Measurements from ENCODE around the gene SMR3A. TPM values are rescaled to one million over a fixed set of nuclear protein-coding genes. Genes with fewer than 3 reads are reported as not detected.

SMR3A gene
- total RNA-seq, 4 donors from 2014 or later, result not detected

DNA sequence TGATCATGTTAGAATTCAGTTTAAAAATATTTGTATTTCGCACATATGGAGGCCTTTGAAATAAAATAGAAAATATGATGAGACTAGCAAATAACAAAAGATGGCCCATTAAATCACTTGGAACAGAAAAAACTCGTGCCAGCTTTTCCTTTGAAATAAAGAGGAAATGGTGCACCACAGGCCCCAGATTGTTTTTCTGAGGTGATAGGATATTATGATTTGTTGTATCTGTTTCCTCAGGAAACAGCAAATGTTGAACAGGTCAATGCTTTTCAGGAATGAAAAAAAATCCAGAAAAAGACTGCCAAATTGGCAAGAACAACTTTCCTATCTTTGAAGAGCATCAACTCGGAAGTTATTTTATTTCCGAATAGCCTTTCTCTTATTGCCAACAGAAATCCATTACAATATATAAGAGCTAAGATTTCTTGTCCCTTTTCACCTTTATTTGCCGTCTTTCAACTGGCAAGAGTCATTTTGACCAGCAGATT is 22.2 kb downstream of the SMR3A start, which contains the start of gene SMR3B:
TSS of gene SMR3B (plus strand) at position 441 of the 491 bp plus-strand sequence. CDS start 1,380 bp downstream, outside the sequence.
- intact Hi-C loops (cut with DNase I), result no loop called here
- WGBS, 2 donors, result 64 to 71% methylated on average over 5 of the region's 5 CpGs
- TF ChIP-seq POLR2A (IDR thresholded peaks at IDR 0.05), result no peak
- TF ChIP-seq, protein P1, sequence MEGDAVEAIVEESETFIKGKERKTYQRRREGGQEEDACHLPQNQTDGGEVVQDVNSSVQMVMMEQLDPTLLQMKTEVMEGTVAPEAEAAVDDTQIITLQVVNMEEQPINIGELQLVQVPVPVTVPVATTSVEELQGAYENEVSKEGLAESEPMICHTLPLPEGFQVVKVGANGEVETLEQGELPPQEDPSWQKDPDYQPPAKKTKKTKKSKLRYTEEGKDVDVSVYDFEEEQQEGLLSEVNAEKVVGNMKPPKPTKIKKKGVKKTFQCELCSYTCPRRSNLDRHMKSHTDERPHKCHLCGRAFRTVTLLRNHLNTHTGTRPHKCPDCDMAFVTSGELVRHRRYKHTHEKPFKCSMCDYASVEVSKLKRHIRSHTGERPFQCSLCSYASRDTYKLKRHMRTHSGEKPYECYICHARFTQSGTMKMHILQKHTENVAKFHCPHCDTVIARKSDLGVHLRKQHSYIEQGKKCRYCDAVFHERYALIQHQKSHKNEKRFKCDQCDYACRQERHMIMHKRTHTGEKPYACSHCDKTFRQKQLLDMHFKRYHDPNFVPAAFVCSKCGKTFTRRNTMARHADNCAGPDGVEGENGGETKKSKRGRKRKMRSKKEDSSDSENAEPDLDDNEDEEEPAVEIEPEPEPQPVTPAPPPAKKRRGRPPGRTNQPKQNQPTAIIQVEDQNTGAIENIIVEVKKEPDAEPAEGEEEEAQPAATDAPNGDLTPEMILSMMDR (IDR thresholded peaks at IDR 0.05), result no peak
- no peaks in the 10 kb centered on the region for H3K9me3 ChIP-seq
- no peak within 1 kb of the TSS for H3K27ac ChIP-seq
- no peaks in the 10 kb centered on the region for H3K27me3 ChIP-seq
- H3K4me3 ChIP-seq (replicated peaks in 1 of 3), result no peak within 1 kb of the TSS
- H3K36me3 ChIP-seq, result no peaks in the 10 kb centered on the region
- DNase-seq, result no peak
- no peaks in the 10 kb centered on the region for H3K4me1 ChIP-seq

DNA sequence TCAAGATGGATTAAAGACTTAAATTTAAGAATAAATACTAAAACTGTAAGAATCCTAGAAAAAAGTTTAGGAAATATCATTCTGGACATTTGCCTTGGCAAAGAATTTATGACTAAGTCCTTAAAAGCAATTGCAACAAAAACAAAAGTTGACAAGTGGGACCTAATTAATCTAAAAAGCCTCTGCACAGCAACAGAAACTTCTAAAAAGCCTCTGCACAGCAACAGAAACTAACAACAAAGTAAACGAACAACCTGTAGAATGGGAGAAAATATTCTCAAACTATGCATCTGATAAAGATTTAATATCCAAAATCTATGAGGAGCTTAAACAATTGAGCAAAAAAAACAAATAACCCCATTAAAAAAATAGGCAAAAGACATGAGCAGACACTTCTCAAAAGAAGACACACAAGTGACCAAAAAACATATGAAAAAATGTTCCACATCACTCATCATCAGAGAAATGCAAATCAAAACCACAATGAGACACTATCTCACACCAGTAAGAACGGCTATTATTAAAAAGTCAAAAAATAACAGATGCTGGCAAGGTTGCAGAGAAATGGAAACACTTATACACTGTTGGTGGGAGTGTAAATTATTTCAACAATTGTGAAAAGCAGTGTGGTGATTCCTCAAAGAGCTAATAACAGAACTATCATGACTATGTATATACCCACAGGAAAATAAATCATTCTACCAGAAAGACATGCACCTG is 31.7 kb downstream of the SMR3A start:
- TF ChIP-seq, protein P1 (IDR thresholded peaks at IDR 0.05), result no peak
- no peak for TF ChIP-seq POLR2A (IDR thresholded peaks at IDR 0.05)
- Histone ChIP-seq H3K27ac (no peak overlapping the region), H3K27me3 (no peaks in the 10 kb centered on the region), H3K4me1 (no peaks in the 10 kb centered on the region), H3K4me3 (replicated peaks in 1 of 3) (no peak overlapping the region), H3K9me3 (no peaks in the 10 kb centered on the region), H3K36me3 (no peaks in the 10 kb centered on the region)
- intact Hi-C loops (cut with DNase I), result no loop called here
- 42 to 61% methylated on average over 2 of the region's 2 CpGs for WGBS, 2 donors
- DNase-seq, result no peak

DNA sequence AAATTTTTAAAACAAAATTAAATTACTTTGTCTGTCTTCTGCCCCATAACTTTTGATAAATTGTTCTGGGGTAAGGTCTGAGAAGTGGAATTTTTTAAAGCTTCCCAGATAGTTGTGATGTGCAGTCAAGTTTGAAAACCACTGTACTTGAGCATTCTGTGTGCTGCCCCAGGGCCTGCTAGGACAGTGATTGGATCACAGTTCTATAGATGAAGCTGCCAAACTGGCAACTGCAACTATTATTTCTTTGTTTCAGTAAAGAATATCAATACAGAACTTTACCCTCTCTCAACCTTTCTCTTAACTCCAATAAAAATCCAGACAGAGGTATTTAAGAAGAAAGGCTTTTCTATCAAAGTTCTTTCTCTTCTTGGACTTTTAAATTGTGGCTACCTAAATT is 37.0 kb downstream of the SMR3A start, which contains the start of gene OPRPN:
TSS of gene OPRPN (plus strand) at position 361 of the 400 bp plus-strand sequence. CDS start 1,346 bp downstream, outside the sequence.
- no peaks in the 10 kb centered on the region for H3K9me3 ChIP-seq
- H3K36me3 ChIP-seq, result no peaks in the 10 kb centered on the region
- no peaks in the 10 kb centered on the region for H3K27me3 ChIP-seq
- intact Hi-C loops (cut with DNase I), result no loop called here
- no peaks in the 10 kb centered on the region for H3K4me1 ChIP-seq
- no peak within 1 kb of the TSS for H3K27ac ChIP-seq
- no peak for DNase-seq
- no peak within 1 kb of the TSS for H3K4me3 ChIP-seq (replicated peaks in 1 of 3)
- TF ChIP-seq, protein P1 (IDR thresholded peaks at IDR 0.05), result no peak
- TF ChIP-seq POLR2A (IDR thresholded peaks at IDR 0.05), result no peak

DNA sequence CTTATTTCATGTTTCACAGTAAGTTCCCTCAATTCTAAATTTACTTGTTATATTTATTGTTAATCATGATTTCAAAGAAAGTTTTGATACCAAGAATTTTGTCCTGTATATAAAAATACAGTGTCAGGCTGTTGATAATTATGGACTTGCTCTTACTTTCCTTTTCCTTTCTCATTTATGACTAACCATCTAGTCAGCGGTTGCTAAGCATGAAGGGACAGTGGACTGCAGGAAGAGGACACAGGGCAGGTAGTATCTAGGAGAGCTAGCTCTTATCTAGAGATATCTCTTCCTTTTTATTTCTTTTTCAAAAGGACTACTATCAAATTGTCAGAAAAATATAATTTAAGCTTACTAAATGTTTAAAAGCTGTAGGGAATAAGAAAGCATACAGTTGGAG is 38.8 kb downstream of the SMR3A start:
- Histone ChIP-seq H3K27ac (no peak overlapping the region), H3K9me3 (no peaks in the 10 kb centered on the region), H3K36me3 (no peaks in the 10 kb centered on the region), H3K27me3 (no peaks in the 10 kb centered on the region), H3K4me1 (no peaks in the 10 kb centered on the region), H3K4me3 (replicated peaks in 1 of 3) (no peak overlapping the region)
- intact Hi-C loops (cut with DNase I), result no loop called here
- TF ChIP-seq POLR2A (IDR thresholded peaks at IDR 0.05), result no peak
- TF ChIP-seq, protein P1 (IDR thresholded peaks at IDR 0.05), result no peak
- DNase-seq, result no peak
- 94% methylated on average over 1 of the region's 1 CpG for WGBS, 2 donors

DNA sequence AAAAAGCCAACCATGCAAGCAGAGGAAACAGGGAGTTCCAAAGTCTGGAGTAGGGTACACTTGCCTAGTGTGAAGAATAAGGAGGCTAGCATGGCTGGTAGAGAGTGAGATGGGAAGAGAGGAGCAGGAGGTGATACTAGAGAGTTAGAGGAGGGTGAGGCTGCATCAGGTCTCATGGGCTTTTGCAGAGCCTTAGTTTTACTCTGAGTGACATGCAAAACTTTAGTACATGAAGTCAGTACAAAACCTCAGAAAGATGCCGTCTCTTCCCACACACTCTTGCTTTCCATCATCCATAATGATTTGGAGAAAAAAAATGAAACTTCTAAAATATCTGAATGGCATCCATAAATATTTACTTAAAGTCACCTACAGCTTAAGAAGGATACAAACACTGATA is 42.2 kb downstream of the SMR3A start:
- Histone ChIP-seq H3K27me3 (no peaks in the 10 kb centered on the region), H3K4me1 (no peaks in the 10 kb centered on the region), H3K36me3 (no peaks in the 10 kb centered on the region), H3K4me3 (replicated peaks in 1 of 3) (no peak overlapping the region), H3K9me3 (no peaks in the 10 kb centered on the region), H3K27ac (no peak overlapping the region)
- intact Hi-C loops (cut with DNase I), result no loop called here
- WGBS, 2 donors, result 96% methylated on average over 1 of the region's 1 CpG
- TF ChIP-seq, protein P1 (IDR thresholded peaks at IDR 0.05), result no peak
- TF ChIP-seq POLR2A (IDR thresholded peaks at IDR 0.05), result no peak
- DNase-seq, result no peak
